Measurements from ENCODE around the gene CSN3. TPM values are rescaled to one million over a fixed set of nuclear protein-coding genes. Genes with fewer than 3 reads are reported as not detected.

The CSN3 gene
- total and polyA plus RNA-seq, 12 donors, result not detected

DNA sequence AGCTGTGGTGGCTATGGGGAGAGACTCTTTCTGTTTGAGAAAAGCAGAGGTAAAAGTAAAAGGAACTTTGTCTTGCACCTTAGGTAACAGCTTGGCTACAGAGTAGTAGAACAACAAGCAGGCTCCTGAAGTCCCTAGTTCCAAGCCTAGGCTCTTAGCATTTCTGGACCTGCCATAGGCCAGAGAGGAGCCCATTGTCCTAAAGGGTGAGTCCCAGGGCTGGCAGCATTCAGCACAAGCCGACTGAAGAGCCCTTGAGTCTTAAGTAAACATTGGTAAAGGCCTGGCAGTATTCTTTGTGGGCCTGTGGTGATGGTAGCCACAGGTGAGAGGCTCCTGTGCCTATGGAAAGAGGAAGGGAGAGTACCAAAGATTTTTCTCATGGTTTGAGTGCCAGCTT, 38.2 kb downstream of the CSN3 start:
- no peaks in the 10 kb centered on the region for H3K9me3 ChIP-seq (replicated peaks in 1 of 3)
- WGBS, 4 donors, result 44 to 56% (median 50%) methylated on average over 1 of the region's 1 CpG

DNA sequence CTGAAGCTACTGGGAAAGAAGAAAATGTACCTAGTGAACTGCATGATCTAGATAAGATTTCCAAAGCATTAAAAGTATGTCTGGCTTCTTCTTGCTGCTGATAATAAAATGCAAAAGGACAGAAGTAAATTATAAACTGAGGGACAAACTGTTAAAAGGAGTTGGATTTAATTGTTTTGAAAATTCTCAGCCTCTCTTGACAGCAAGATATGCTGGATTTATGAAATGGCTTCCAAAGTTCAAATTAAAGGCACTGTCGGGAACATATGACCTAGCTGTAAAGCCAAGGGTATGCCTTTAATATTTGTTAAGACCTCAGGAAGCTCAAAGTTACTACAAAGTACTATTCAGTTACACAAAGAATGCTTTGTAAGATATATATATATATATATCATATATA, 46.3 kb downstream of the CSN3 start:
- TF ChIP-seq, protein P1, sequence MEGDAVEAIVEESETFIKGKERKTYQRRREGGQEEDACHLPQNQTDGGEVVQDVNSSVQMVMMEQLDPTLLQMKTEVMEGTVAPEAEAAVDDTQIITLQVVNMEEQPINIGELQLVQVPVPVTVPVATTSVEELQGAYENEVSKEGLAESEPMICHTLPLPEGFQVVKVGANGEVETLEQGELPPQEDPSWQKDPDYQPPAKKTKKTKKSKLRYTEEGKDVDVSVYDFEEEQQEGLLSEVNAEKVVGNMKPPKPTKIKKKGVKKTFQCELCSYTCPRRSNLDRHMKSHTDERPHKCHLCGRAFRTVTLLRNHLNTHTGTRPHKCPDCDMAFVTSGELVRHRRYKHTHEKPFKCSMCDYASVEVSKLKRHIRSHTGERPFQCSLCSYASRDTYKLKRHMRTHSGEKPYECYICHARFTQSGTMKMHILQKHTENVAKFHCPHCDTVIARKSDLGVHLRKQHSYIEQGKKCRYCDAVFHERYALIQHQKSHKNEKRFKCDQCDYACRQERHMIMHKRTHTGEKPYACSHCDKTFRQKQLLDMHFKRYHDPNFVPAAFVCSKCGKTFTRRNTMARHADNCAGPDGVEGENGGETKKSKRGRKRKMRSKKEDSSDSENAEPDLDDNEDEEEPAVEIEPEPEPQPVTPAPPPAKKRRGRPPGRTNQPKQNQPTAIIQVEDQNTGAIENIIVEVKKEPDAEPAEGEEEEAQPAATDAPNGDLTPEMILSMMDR (IDR thresholded peaks at IDR 0.05), result no peak
- no peak for TF ChIP-seq POLR2A (IDR thresholded peaks at IDR 0.05)
- DNase-seq, result no peak
- intact Hi-C loops (cut with DNase I), result no loop called here
- Histone ChIP-seq H3K36me3 (replicated peaks in 1 of 2) (no peaks in the 10 kb centered on the region), H3K9me3 (replicated peaks in 1 of 3) (no peaks in the 10 kb centered on the region), H3K4me1 (replicated peaks in 1 of 2) (no peaks in the 10 kb centered on the region), H3K27ac (no peak overlapping the region), H3K27me3 (no peaks in the 10 kb centered on the region), H3K4me3 (no peak overlapping the region)
- WGBS, 4 donors, result 53 to 66% (median 61%) methylated on average over 1 of the region's 1 CpG

More for the DNA sequence above, 38.2 kb downstream of the CSN3 start:
- H3K36me3 ChIP-seq (replicated peaks in 1 of 2), result no peaks in the 10 kb centered on the region
- H3K27me3 ChIP-seq, result no peaks in the 10 kb centered on the region
- intact Hi-C loops (cut with DNase I), result no loop called here
- TF ChIP-seq, protein P1 (IDR thresholded peaks at IDR 0.05), result no peak
- TF ChIP-seq POLR2A (IDR thresholded peaks at IDR 0.05), result no peak
- H3K4me3 ChIP-seq, result no peak overlapping the region
- no peak overlapping the region for H3K27ac ChIP-seq
- no peak for DNase-seq
- no peaks in the 10 kb centered on the region for H3K4me1 ChIP-seq (replicated peaks in 1 of 2)

DNA sequence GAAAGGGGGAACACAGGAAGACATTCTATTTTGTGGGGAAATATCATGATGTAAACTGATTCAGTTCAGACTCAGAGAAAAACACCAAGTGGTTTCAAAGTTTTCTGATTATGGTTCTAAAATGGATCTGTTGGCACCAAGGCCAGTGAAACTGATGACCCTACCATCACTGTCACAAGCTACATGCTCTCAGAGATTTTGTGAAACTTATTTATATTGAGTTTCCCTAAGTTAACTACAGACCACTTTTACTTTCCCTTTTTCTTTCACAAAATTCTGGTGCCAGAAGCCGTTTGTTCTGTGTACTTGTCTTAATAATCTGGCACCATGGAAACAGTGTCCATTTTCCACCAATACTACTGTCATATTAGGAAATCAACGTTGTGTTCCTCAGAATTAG, 48.9 kb downstream of the CSN3 start:
- intact Hi-C loops (cut with DNase I), result no loop called here
- DNase-seq, result no peak
- TF ChIP-seq, protein P1 (IDR thresholded peaks at IDR 0.05), result no peak
- no peak for TF ChIP-seq POLR2A (IDR thresholded peaks at IDR 0.05)
- Histone ChIP-seq H3K9me3 (replicated peaks in 1 of 3) (no peaks in the 10 kb centered on the region), H3K27ac (no peak overlapping the region), H3K27me3 (no peaks in the 10 kb centered on the region), H3K4me1 (replicated peaks in 1 of 2) (no peaks in the 10 kb centered on the region), H3K36me3 (replicated peaks in 1 of 2) (no peaks in the 10 kb centered on the region), H3K4me3 (no peak overlapping the region)
- 47 to 69% (median 62%) methylated on average over 2 of the region's 2 CpGs for WGBS, 4 donors

DNA sequence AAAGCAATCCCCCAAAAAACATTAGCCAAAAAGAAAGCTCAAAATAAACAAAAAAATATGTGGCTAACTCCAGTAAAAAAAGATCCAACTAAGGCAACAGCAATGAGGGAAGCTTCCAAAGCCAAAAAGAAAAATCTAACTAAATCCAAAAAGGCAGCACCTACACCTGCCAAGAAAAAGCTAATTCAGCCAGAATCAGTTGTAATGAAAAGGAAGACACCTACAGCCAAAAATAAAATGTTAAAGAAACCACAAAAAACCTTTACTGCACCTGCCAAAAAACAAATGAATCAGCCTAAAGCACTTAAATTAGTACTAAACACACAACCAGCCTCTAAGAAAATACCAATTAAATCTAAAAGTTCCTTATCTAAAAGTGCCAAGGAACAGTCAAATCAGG, 55.2 kb downstream of the CSN3 start:
- Histone ChIP-seq H3K36me3 (replicated peaks in 1 of 2) (no peaks in the 10 kb centered on the region), H3K27ac (no peak overlapping the region), H3K4me1 (replicated peaks in 1 of 2) (no peaks in the 10 kb centered on the region), H3K4me3 (no peak overlapping the region), H3K9me3 (replicated peaks in 1 of 3) (no peaks in the 10 kb centered on the region), H3K27me3 (no peaks in the 10 kb centered on the region)
- DNase-seq, result no peak
- TF ChIP-seq POLR2A (IDR thresholded peaks at IDR 0.05), result no peak
- TF ChIP-seq, protein P1 (IDR thresholded peaks at IDR 0.05), result no peak
- intact Hi-C loops (cut with DNase I), result no loop called here

All from adrenal gland (tissue), 12 donors.